Measurements from ENCODE around the gene PDE6C. TPM values are rescaled to one million over a fixed set of nuclear protein-coding genes. Genes with fewer than 3 reads are reported as not detected.

Gene PDE6C
- total RNA-seq, 1 donor from 2014 or later: not detected

DNA sequence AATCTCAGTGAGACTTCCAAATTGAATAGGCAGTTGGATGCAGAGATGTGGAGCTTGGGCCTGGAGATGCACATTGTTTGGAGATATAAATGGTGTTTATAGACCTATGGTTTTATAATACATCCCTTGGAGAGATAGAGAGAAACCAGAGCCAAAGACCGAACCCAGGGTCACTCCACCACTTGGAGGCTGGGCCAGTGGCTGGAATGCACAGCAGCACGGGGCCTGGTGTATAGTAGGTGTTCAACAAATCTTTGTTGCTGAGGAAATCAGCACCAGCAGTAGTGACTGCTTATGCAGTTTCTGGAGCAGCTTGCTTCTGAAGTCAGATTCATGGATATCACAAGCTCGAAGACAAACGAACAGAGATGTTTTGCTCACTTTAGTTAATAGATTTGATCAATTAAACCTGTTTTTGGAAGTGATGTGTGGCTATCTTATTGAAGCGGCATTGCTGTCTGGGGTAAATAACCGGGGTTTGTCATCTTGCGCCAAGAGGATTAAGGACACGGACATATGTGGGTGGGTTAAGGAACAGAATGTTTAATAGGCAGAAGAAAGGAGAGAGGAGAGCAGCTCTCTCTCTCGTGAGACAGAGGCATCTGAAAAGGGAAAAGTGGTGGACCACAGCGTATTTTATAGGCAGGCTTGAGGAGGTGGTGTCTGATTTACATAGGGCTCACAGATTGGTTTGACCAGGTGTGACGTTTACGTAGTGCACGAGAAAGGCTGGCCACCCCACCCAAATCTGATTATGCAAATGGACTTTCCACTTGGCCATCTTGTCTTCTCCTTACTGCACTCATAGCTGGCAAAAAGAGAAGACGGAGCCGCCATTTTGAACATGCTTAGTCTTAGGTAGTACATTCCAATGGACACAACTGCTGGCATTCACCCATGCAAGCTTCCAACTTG lies 22.4 kb upstream of the PDE6C start:
- Histone ChIP-seq H3K4me1 (peaks cover 7% of the 10 kb centered on the region), H3K79me2 (ENCODE audit: low read depth) (no peaks in the 10 kb centered on the region), H2AFZ (replicated peaks) (no peak overlapping the region), H3K27me3 (no peaks in the 10 kb centered on the region), H3K4me3 (no peak overlapping the region), H4K20me1 (ENCODE audit: low read depth) (no peaks in the 10 kb centered on the region), H3K9ac (no peak overlapping the region), H3K27ac (no peak overlapping the region), H3K4me2 (no peak overlapping the region), H3K9me3 (ENCODE audit: low read depth) (no peaks in the 10 kb centered on the region), H3K36me3 (no peaks in the 10 kb centered on the region), H3F3A (ENCODE audit: low read depth) (no peaks in the 10 kb centered on the region)
- H3K9me3 Mint-ChIP-seq: no peaks in the 10 kb centered on the region
- no peak overlapping the region for H3K27ac Mint-ChIP-seq
- no peak for DNase-seq (ENCODE audit: low spot score)
- peaks cover 15% of the 10 kb centered on the region for H3K4me1 Mint-ChIP-seq
- TF ChIP-seq, protein P1, sequence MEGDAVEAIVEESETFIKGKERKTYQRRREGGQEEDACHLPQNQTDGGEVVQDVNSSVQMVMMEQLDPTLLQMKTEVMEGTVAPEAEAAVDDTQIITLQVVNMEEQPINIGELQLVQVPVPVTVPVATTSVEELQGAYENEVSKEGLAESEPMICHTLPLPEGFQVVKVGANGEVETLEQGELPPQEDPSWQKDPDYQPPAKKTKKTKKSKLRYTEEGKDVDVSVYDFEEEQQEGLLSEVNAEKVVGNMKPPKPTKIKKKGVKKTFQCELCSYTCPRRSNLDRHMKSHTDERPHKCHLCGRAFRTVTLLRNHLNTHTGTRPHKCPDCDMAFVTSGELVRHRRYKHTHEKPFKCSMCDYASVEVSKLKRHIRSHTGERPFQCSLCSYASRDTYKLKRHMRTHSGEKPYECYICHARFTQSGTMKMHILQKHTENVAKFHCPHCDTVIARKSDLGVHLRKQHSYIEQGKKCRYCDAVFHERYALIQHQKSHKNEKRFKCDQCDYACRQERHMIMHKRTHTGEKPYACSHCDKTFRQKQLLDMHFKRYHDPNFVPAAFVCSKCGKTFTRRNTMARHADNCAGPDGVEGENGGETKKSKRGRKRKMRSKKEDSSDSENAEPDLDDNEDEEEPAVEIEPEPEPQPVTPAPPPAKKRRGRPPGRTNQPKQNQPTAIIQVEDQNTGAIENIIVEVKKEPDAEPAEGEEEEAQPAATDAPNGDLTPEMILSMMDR (IDR thresholded peaks at IDR 0.05): no peak
- TF ChIP-seq EZH2phosphoT487 (IDR thresholded peaks at IDR 0.05) (no peak), EZH2 (IDR thresholded peaks at IDR 0.05) (no peak)
- no peaks in the 10 kb centered on the region for H3K36me3 Mint-ChIP-seq
- H3K4me3 Mint-ChIP-seq: no peak overlapping the region
- peaks cover 9% of the 10 kb centered on the region for H3K27me3 Mint-ChIP-seq (ENCODE audit: insufficient read depth, low read depth)

DNA sequence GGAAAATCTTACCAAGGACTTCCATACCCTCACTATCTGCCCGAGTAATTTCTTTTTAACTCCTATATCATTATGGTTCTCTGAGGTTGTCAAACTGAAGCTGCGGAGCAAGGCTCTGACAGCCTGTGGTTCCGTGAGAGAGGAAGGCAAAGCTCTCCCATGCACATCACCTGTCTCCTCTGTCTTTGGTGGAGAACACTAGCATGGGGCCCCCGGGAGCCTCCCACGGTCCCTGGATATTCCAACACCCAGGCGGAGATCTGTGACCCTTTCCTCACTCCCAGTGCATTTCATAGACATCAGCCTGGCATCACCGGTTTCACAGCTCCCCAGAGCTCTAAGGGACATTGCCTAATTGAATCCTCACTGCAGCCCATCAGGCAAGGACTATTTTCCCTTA lies 21.7 kb upstream of the PDE6C start:
- Mint-ChIP-seq H3K4me3 (no peak overlapping the region), H3K4me1 (peaks cover 18% of the 10 kb centered on the region), H3K9me3 (no peaks in the 10 kb centered on the region), H3K36me3 (no peaks in the 10 kb centered on the region), H3K27me3 (ENCODE audit: insufficient read depth, low read depth) (peaks cover 6% of the 10 kb centered on the region), H3K27ac (no peak overlapping the region)
- no peaks in the 10 kb centered on the region for H3K36me3 ChIP-seq
- no peaks in the 10 kb centered on the region for H3F3A ChIP-seq (ENCODE audit: low read depth)
- no peak overlapping the region for H3K4me2 ChIP-seq
- no peak overlapping the region for H3K9ac ChIP-seq
- H3K9me3 ChIP-seq (ENCODE audit: low read depth): no peaks in the 10 kb centered on the region
- no peaks in the 10 kb centered on the region for H3K79me2 ChIP-seq (ENCODE audit: low read depth)
- H2AFZ ChIP-seq (replicated peaks): no peak overlapping the region
- H3K27me3 ChIP-seq: no peaks in the 10 kb centered on the region
- TF ChIP-seq EZH2phosphoT487 (IDR thresholded peaks at IDR 0.05): no peak
- TF ChIP-seq, protein P1 (IDR thresholded peaks at IDR 0.05): no peak
- TF ChIP-seq EZH2 (IDR thresholded peaks at IDR 0.05): no peak
- no peaks in the 10 kb centered on the region for H4K20me1 ChIP-seq (ENCODE audit: low read depth)
- no peak for DNase-seq (ENCODE audit: low spot score)
- peaks cover 7% of the 10 kb centered on the region for H3K4me1 ChIP-seq
- H3K4me3 ChIP-seq: no peak overlapping the region
- H3K27ac ChIP-seq: no peak overlapping the region

DNA sequence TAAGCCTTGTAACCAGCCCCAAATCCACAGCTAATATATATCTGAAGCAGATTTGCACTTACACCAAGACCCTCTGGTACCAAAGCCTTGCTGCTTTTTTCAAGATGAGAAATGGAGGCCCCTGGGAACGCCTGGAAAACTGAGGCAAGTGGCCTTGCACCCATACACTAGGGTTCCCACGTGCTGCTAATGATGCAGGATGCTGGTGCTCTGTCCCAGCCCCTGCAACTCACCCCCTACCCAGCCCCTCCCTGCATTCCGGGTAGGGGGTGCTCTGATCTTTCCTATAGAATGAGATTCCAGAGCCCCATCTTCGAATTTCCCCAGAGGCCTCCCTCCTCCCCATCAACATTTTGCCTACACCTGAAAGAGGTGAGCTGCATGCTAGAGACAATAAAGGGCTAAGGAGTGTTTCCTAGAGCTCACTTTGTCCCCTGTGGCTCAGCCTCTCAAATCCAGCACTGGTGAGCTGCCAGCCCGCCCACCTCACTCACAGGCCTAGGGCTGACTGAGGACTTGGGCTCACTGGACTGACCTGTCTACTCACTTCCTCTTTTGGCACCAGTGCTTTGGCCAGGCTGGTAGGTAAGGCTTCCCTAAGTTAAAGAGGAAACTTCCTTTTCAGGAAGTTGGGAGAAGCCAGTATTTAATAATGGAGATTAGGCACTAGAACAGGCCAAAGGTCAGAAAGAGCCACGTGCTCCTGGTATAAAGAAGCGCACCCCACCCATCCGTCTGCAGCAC lies 21.1 kb upstream of the PDE6C start:
- no peaks in the 10 kb centered on the region for H3K36me3 ChIP-seq
- H2AFZ ChIP-seq (replicated peaks): peak overlapping the region; percentile 68
- no peak overlapping the region for H3K27ac ChIP-seq
- Mint-ChIP-seq H3K36me3 (no peaks in the 10 kb centered on the region), H3K4me3 (no peak overlapping the region), H3K9me3 (no peaks in the 10 kb centered on the region), H3K4me1 (peaks cover 19% of the 10 kb centered on the region), H3K27me3 (ENCODE audit: insufficient read depth, low read depth) (peaks cover 6% of the 10 kb centered on the region), H3K27ac (no peak overlapping the region)
- H3K79me2 ChIP-seq (ENCODE audit: low read depth): no peaks in the 10 kb centered on the region
- H3K9ac ChIP-seq: no peak overlapping the region
- H3F3A ChIP-seq (ENCODE audit: low read depth): no peaks in the 10 kb centered on the region
- H3K4me3 ChIP-seq: no peak overlapping the region
- H3K4me1 ChIP-seq: peaks cover 7% of the 10 kb centered on the region
- DNase-seq (ENCODE audit: low spot score): no peak
- TF ChIP-seq, protein P1 (IDR thresholded peaks at IDR 0.05): no peak
- TF ChIP-seq EZH2phosphoT487 (IDR thresholded peaks at IDR 0.05): no peak
- TF ChIP-seq EZH2 (IDR thresholded peaks at IDR 0.05): no peak
- H3K27me3 ChIP-seq: no peaks in the 10 kb centered on the region
- no peaks in the 10 kb centered on the region for H3K9me3 ChIP-seq (ENCODE audit: low read depth)
- H4K20me1 ChIP-seq (ENCODE audit: low read depth): no peaks in the 10 kb centered on the region
- no peak overlapping the region for H3K4me2 ChIP-seq
